ENCODE measurements around the gene PRKCA.

DNA sequence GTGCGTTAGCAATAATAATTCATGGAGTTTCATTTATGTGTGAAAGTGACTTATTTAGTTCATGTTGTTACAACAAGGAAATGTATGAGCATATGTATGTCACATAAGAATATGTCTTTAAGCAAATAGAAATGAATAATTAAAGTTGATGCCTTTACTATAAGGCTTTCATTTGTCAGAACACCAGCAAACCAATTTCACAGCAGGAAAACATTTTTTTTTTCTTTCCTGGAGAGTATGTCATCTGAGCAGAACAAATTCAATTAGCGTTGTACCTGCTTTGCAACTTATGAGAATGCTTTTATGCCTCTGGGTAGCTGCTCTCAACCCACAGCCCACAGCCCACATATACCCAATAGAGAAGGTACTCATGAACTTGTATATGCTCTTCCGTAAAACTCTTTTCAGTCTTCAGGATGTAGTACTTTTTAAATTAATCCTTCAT is 46.9 kb upstream of the PRKCA start:
- TF ChIP-seq, protein P1, sequence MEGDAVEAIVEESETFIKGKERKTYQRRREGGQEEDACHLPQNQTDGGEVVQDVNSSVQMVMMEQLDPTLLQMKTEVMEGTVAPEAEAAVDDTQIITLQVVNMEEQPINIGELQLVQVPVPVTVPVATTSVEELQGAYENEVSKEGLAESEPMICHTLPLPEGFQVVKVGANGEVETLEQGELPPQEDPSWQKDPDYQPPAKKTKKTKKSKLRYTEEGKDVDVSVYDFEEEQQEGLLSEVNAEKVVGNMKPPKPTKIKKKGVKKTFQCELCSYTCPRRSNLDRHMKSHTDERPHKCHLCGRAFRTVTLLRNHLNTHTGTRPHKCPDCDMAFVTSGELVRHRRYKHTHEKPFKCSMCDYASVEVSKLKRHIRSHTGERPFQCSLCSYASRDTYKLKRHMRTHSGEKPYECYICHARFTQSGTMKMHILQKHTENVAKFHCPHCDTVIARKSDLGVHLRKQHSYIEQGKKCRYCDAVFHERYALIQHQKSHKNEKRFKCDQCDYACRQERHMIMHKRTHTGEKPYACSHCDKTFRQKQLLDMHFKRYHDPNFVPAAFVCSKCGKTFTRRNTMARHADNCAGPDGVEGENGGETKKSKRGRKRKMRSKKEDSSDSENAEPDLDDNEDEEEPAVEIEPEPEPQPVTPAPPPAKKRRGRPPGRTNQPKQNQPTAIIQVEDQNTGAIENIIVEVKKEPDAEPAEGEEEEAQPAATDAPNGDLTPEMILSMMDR (IDR thresholded peaks at IDR 0.05), result no peak
- TF ChIP-seq EP300 (IDR thresholded peaks at IDR 0.05) (no peak), POLR2A (IDR thresholded peaks at IDR 0.05; ENCODE audit: low read depth) (no peak), POLR2AphosphoS5 (IDR thresholded peaks at IDR 0.05) (no peak)
